Fibroblast of skin of right quadriceps (primary cell): Measurements from ENCODE around the gene ETV3L.
"Not testable (repeated sequence)": the region's sequence is repeated elsewhere in the genome, so short reads cannot be mapped to it uniquely, and the experiment has no call there.

Source experiments
- DNase-seq: peaks from one replicate; pipeline ENCODE4 v3.0.0-alpha.2; 2013

Gene ETV3L

DNA sequence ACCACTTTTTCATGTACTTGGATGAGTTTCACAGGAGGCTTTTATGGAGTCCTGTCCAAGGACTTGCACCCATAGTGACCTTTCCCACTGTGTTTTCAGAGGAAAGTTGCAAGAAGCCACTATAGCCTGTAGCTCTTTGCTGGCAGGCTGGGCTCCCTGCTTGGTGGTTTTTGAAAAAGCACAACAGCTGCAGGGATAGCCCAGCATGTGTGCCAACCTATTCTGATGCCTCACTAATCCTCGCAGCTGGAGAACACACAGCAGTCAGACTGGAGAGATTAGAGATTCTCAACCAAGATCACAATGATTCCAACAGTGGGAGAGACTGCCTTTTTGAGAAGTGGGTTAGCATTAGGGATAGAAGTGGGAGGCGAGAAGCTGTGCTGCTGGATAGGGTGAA lies 30.0 kb downstream of the ETV3L start:
- DNase-seq = no peak

DNA sequence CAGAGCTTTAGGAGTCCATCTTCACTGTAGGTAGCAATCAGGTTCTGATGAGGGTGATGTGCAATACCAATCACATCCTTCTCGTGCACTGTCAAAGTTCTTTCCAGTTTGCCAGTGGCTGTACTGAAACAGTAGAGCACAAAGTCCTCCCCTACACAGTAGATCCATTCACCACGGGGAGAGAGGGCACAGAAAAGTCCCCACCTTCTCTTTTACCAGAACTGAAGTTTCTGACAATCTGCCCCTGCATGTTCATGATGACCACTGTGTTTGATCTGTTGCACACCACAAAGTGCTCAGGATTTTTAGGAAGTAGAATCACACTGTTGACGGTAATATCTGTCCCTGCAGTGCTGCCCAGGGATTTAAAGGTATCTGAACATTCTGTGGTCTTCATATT lies 40.4 kb downstream of the ETV3L start:
- not testable (repeated sequence) for DNase-seq

DNA sequence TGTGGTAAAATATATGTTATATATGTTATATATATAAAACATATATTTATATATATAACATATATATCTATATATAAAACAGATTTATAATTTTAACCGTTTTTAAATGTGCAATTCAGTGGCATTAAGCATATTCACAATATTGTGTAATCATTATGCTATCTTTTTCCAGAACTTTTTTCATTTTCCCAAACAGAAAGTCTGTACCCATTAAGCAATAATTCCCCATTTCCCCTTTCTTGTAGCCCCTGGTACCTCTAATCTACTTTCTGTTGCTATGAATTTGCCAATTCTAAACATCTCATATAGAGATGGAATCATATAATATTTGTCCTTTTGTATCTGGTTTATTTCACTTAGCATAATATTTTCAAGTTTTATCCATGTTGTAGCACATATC lies 43.3 kb downstream of the ETV3L start:
- no peak for DNase-seq

DNA sequence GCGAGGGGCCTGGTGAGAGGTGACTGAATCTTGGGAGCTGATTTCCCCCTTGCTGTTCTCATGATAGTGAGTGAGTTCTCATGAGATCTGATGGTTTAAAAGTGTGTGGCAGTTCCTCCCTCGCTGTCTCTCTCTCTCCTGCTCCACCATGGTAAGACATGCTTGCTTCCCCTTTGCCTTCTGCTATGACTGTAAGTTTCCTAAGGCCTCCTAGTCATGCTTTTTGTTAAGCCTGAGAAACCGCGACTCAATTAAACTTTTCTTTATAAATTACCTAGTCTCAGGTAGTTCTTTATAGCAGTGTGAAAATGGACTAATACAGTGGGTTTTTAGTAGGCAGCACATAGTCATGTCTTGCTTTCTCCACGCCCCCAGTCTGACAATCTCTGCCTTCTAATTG lies 43.9 kb downstream of the ETV3L start:
- DNase-seq = not testable (repeated sequence)

DNA sequence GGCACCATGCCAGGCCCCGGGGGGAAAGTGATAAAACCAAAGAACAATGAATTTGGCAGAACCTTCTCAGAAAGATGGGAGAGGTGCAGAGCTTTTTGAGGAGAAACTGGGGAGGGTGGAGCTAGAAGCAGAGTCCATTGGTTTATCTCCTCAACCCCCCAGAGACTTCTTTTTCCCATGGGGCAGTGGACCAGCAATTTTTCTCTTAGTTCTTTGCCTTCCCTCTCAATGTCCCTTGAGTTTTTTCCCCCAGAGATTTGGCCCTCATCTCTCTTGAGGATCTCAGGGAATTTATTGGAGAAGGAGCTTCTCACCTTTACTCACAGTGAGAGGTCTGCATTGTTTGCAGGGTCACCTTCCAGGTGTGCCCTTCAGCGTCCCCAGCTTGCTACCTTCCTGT lies 48.8 kb downstream of the ETV3L start:
- no peak for DNase-seq

DNA sequence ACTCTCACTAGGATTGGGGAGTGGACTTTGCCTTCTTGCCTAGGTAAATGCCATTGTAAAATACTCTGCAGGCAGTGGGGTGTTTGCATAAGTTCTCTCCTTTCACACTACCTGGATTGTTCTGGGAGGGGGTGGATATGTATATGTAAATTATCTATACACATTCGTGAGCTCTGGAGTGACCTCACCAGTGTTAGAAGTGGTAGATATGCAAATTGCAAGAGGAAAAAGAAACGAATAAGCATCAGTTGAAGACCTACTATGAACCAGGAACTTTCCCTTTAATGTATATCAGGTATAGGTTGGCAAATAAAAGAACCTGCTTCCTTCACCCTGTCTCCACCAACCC lies 52.6 kb downstream of the ETV3L start:
- DNase-seq = no peak

DNA sequence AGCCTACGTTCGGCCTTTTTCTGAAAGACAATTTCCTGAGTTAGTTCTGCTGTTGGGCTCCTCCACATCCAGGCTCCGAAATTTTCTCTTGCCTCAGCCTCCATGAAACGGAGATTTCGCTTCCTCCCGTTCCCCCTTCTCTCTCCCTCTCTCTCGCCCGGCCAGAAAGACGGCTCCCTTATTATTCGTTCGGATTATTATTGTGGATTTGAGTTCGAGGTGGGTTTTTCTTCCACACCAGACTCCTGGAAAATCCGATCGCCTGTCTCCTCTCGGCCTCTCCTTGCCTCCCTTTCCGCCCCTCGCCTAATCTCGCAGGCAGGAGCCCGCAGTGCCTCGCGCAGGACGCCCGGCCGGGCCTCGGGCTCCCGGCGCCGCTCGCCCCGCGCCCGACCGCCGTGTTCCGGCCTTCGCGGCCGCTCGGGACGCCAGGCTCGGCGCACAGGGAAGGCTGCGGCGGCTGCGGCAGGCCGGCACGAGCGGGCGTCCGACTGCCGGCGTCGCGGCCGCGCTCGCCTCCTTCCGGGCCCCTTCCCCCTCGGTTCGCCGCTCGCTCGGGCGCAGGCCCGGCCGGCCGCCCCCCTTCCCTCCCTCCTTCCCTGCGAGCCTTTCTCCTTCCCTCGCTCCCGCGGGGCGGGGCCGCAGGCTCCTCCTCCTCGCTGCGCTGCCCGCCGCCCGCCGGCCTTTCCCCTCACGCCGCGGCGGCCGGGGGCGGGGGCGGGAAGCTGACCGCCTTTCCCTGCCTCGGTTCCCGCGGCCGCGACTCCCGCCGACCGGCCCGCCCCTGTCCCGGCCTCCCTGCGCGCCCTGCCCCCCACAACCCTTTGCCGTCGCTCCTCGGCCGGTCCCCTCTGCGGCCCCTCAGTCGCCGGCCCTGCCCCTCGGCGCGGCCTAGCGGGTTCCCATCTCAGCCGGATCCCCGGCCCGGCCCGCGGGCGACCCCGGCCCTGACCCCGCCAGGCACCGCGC lies 54.1 kb downstream of the ETV3L start, which contains the start of gene ARHGEF11:
Gene ARHGEF11, minus strand, starts transcription at position 493 of the 969 bp plus-strand sequence. CDS start 1,412 bp downstream, outside the sequence.
- DNase-seq = peak; percentile 91

DNA sequence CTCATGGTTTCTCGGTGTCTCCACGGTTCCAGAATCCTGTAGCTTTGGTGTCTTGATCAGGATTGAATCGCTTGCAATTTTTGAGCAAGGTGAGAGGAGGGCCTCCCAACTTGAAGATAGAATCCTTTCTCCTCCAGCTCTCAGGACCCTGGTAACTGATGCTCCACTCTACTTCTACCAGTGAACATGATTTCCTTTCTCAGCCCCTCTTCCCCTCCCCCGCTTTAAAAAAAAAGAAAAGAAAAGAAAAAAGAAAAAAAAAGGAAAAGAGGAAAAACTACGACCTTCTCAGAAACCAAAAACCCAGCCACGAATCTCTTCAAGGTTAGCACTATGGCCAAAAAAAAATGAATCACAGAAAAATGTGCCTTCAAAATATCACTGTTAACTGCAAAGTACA lies 55.3 kb downstream of the ETV3L start:
- no peak for DNase-seq

DNA sequence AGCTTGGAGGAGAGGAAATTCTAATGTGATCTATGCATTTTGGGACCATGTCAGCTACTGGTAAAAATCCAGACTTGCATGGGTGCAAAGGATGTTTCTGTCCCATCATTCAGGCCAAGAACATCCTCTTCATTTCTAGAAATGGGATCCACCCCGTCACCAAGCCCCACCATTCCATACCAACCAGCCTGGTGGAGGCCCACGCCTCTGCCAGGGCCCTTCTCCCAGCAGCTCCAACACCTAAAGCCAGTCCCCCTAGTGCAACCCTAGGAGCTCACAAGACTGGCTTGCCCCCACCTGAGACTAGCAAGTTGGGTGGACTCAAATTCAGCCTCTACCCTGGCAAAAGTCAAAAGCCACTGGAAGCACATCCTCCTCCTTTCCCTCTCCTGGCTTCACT lies 55.9 kb downstream of the ETV3L start:
- no peak for DNase-seq

DNA sequence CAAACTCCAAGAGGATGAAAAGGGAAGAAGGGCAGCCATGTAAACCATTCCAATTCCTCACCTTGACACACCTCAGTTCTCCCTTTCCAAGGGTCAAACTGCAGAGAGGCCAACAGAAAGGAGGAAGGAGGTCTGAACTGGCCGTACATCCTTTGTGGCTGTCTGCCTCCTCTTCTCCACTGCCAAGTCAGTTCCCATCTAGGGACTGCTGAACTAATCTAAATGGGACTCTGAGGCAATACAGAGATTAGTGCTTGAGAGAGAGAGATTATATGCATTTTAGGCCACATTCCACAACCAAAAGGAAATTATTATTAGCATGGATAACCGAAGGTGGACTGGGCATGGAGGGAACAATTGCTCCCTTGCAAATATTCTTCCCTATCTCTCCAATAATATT lies 56.8 kb downstream of the ETV3L start:
- no peak for DNase-seq
